SKM-1 treated with dmso at 0.1 percent for 144 hours (cell line): Measurements from ENCODE around the gene RBMY1J.
"Not testable (repeated sequence)": the region's sequence is repeated elsewhere in the genome, so short reads cannot be mapped to it uniquely, and the experiment has no call there.

Experiments used
- DNase-seq: peaks from one replicate; lab custom pipeline; 2025; ENCODE audit not compliant: unreplicated experiment; lab: John Stamatoyannopoulos, UW

The RBMY1J gene

GRCh38 chrY:22403110-22403509, at the start of gene RBMY1J:
Gene RBMY1J (plus strand): TSS chrY:22403410. CDS start chrY:22405448, 2,038 bp downstream.
- DNase-seq: not testable (repeated sequence)

- no peak for DNase-seq
Observed at GRCh38 chrY:22367416-22367815, 35.8 kb upstream of the RBMY1J start.

- DNase-seq: no peak
Observed at GRCh38 chrY:22370623-22371022, 32.6 kb upstream of the RBMY1J start.

- DNase-seq: no peak
Observed at GRCh38 chrY:22373494-22373893, 29.7 kb upstream of the RBMY1J start.

- not testable (repeated sequence) for DNase-seq
Observed at GRCh38 chrY:22444718-22445396, 41.6 kb downstream of the RBMY1J start.

- not testable (repeated sequence) for DNase-seq
Observed at GRCh38 chrY:22455522-22455921, 52.3 kb downstream of the RBMY1J start.

DNA sequence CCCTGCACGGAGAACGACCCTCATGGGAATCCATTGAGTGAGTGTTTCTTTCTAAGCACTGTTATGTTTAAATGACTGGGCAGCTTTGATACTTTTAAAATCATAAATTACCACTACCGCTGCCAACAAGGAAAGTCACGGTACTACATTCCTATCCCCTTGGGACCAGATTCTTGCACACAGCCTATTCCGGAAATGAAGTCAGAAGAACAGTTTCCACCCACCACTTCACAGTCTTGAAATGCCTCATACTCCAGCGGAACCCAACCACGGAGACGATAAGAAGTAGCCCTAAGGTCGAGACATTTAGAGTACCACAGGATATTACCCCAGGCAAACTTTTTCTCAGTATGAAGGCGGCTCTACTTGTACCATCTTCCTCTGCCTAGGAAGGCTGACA, 58.8 kb downstream of the RBMY1J start:
- DNase-seq: not testable (repeated sequence)
